Measurements from ENCODE around the gene ARL5B. TPM values are rescaled to one million over a fixed set of nuclear protein-coding genes. Genes with fewer than 3 reads are reported as not detected.
"Not testable (repeated sequence)": the region's sequence is repeated elsewhere in the genome, so short reads cannot be mapped to it uniquely, and the experiment has no call there.

Gene ARL5B
- total RNA-seq, 4 donors from 2014 or later = 9.1 to 24.0 (median 15.2) TPM

DNA sequence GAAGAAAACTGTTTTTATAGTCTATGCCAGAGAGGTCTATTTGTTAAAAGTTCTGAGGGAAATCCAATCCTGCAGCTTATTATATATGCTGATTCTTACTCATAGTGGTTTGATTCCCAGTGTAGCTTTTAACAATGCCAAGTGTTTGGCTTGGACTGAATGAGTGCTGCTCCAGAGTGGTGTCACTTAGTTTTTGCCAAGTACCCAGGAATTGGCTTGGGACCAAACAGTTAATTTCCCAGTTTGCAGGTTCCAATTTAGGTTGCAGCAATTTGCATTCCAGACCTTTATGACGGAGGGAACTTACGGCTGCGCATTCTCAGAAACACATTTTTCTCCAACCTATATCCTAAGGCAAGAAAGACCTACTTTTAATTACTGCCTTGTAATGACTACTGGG, 40.2 kb upstream of the ARL5B start:
- peaks cover 0 to 3% (median 0%) of the 10 kb centered on the region in 4 donors for H3K4me1 ChIP-seq
- H3K27ac ChIP-seq = no peak overlapping the region
- peaks cover 0 to 5% (median 0%) of the 10 kb centered on the region in 3 donors for H3K36me3 ChIP-seq
- H3K27me3 ChIP-seq = no peaks in the 10 kb centered on the region
- TF ChIP-seq, protein P1, sequence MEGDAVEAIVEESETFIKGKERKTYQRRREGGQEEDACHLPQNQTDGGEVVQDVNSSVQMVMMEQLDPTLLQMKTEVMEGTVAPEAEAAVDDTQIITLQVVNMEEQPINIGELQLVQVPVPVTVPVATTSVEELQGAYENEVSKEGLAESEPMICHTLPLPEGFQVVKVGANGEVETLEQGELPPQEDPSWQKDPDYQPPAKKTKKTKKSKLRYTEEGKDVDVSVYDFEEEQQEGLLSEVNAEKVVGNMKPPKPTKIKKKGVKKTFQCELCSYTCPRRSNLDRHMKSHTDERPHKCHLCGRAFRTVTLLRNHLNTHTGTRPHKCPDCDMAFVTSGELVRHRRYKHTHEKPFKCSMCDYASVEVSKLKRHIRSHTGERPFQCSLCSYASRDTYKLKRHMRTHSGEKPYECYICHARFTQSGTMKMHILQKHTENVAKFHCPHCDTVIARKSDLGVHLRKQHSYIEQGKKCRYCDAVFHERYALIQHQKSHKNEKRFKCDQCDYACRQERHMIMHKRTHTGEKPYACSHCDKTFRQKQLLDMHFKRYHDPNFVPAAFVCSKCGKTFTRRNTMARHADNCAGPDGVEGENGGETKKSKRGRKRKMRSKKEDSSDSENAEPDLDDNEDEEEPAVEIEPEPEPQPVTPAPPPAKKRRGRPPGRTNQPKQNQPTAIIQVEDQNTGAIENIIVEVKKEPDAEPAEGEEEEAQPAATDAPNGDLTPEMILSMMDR (IDR thresholded peaks at IDR 0.05) = no peak
- TF ChIP-seq POLR2A (IDR thresholded peaks at IDR 0.05) = no peak
- no peaks in the 10 kb centered on the region for H3K9me3 ChIP-seq
- no peak overlapping the region for H3K4me3 ChIP-seq
- DNase-seq = no peak

DNA sequence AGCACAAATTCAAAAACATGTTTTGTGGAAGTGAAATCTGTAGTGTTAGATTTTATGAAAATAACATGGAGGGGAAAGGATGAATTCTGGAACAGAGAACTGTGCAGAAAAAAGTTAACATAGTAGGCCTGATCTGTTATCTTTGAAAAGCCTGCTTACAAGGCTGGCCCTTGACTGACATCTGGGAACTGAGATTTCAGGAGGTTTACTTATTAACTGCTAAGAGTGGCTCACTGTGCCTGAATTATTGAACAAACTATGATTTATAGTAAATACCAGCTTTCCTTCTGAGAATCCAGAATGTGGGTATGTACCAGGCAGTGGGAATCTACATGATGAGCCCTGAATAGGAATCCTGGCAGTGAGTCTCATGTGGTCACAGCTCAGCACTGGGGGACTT, 38.4 kb upstream of the ARL5B start:
- peaks cover 0 to 3% (median 0%) of the 10 kb centered on the region in 4 donors for H3K4me1 ChIP-seq
- no peak overlapping the region for H3K4me3 ChIP-seq
- no peak overlapping the region for H3K27ac ChIP-seq
- no peaks in the 10 kb centered on the region for H3K9me3 ChIP-seq
- DNase-seq = no peak
- no peaks in the 10 kb centered on the region for H3K27me3 ChIP-seq
- TF ChIP-seq, protein P1 (IDR thresholded peaks at IDR 0.05) = no peak
- TF ChIP-seq POLR2A (IDR thresholded peaks at IDR 0.05) = no peak
- peaks cover 0 to 2% (median 0%) of the 10 kb centered on the region in 3 donors for H3K36me3 ChIP-seq

DNA sequence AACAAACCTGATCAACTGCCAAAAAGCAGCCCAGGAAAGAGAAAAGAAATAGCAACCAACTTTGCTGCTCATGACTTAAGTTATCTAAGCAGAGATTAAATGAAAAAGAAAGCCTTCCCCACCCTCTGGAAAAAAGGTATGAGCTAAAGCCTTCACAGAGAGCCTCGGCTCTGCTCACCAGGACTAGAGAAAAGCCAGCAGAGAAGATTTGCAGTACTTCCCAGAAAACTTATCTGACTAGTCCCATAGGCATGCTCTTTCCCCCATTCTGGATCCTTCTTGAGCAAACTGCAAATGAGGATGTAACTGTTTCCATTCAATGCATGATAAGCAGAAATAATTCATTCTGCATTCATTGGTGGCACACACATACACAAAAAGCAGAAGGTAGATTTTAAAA, 35.6 kb upstream of the ARL5B start:
- not testable (repeated sequence) for H3K27me3 ChIP-seq, H3K27ac ChIP-seq, DNase-seq, H3K4me3 ChIP-seq, H3K4me1 ChIP-seq, H3K36me3 ChIP-seq, H3K9me3 ChIP-seq

DNA sequence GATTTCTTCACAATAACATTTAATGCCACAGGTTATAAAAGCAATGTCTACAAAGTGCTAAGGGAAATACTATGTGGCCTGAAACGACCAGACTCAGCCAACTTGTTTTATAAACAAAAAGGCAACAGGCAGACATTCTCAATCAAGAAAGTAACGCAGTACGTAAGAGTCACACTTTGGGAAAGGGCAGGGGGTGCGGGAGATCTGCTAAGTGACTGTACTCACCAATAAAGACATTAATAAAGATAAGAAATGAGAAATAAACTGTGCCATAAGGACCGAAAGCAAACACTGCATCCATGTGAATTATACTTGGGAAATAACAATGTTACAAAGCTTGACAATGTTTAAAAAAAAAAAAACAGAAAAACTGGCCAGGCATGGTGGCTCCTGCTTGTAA, 33.3 kb upstream of the ARL5B start:
- TF ChIP-seq, protein P1 (IDR thresholded peaks at IDR 0.05) = no peak
- TF ChIP-seq POLR2A (IDR thresholded peaks at IDR 0.05) = no peak
- no peak overlapping the region for H3K4me3 ChIP-seq
- peaks cover 0 to 3% (median 0%) of the 10 kb centered on the region in 4 donors for H3K4me1 ChIP-seq
- no peak for DNase-seq
- H3K9me3 ChIP-seq = no peaks in the 10 kb centered on the region
- H3K27ac ChIP-seq = no peak overlapping the region
- H3K36me3 ChIP-seq = no peaks in the 10 kb centered on the region
- no peaks in the 10 kb centered on the region for H3K27me3 ChIP-seq

DNA sequence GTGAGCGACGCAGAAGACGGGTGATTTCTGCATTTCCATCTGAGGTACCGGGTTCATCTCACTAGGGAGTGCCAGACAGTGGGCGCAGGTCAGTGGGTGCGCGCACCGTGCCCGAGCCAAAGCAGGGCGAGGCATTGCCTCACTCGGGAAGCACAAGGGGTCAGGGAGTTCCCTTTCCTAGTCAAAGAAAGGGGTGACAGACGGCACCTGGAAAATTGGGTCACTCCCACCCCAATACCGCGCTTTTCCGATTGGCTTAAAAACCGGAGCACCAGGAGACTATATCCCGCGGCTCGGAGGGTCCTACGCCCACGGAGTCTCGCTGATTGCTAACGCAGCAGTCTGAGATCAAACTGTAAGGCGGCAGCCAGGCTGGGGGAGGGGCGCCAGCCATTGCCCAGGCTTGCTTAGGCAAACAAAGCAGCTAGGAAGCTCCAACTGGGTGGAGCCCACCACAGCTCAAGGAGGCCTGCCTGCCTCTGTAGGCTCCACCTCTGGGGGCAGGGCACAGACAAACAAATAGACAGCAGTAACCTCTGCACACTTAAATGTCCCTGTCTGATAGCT, 31.7 kb upstream of the ARL5B start:
- peak overlapping the region; percentile 46 to 75 (median 70) for H3K27ac ChIP-seq
- H3K4me3 ChIP-seq = peak overlapping the region; percentile 40 to 60 (median 49)
- H3K36me3 ChIP-seq, H3K4me1 ChIP-seq, H3K27me3 ChIP-seq, H3K9me3 ChIP-seq: not testable (repeated sequence)
- peak; percentile 31 to 89 (median 87) for DNase-seq
- TF ChIP-seq, protein P1 (IDR thresholded peaks at IDR 0.05) = peak in 1 of 6 experiments; percentile 19
- TF ChIP-seq POLR2A (IDR thresholded peaks at IDR 0.05) = peak; percentile 35 to 38

DNA sequence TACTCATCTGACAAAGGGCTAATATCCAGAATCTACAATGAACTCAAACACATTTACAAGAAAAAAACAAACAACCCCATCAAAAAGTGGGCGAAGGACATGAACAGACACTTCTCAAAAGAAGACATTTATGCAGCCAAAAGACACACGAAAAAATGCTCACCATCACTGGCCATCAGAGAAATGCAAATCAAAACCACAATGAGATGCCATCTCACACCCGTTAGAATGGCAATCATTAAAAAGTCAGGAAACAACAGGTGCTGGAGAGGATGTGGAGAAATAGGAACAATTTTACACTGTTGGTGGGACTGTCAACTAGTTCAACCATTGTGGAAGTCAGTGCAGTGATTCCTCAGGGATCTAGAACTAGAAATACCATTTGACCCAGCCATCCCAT, 26.7 kb upstream of the ARL5B start:
- DNase-seq, H3K4me3 ChIP-seq, H3K36me3 ChIP-seq, H3K9me3 ChIP-seq, H3K4me1 ChIP-seq, H3K27me3 ChIP-seq, H3K27ac ChIP-seq: not testable (repeated sequence)

DNA sequence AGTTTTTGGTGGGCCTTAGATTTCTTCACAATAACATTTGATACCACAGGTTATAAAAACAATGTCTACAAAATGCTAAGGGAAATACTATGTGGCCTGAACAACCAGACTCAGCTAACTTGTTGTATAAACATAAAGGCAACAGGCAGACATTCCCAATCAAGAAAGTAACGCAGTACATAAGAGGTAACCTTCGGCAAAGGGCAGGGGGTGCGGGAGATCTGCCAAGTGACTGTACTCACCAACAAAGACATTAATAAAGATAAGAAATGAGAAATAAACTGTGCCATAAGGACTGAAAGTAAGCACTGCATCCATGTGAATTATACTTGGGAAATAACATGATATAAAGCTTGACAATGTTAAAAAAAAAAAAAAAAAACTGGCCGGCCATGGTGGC, 23.2 kb upstream of the ARL5B start:
- no peaks in the 10 kb centered on the region for H3K27me3 ChIP-seq
- peak in 2 of 3 donors; percentile 64 to 72 for DNase-seq
- H3K9me3 ChIP-seq = no peaks in the 10 kb centered on the region
- H3K4me3 ChIP-seq = no peak overlapping the region
- TF ChIP-seq POLR2A (IDR thresholded peaks at IDR 0.05) = no peak
- TF ChIP-seq, protein P1 (IDR thresholded peaks at IDR 0.05) = no peak
- H3K36me3 ChIP-seq = no peaks in the 10 kb centered on the region
- H3K4me1 ChIP-seq = peaks cover 0 to 8% (median 0%) of the 10 kb centered on the region in 4 donors
- H3K27ac ChIP-seq = peak overlapping the region in 2 of 4 donors; percentile 46 to 62

DNA sequence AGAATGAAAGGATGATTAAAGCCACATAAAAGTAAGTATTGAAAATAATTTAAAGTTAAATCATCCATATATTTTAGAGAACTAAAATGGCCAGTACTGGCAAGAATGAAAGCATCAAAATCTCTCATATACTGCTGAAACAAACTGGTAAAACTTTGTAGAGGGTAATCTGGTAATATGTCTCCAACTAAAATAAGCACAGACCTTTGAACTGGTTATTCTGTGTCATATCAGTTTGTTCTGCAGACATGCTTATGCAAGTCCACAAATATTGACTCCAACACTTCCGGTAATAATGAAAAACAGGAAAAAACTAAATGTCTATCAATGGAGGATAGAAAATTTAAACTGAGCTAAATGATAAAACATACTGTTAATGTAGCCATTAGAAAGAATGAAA, 21.8 kb upstream of the ARL5B start:
- not testable (repeated sequence) for H3K36me3 ChIP-seq, DNase-seq, H3K4me3 ChIP-seq, H3K27me3 ChIP-seq, H3K4me1 ChIP-seq, H3K9me3 ChIP-seq
- peak overlapping the region in 3 of 4 donors; percentile 26 to 83 (median 62) for H3K27ac ChIP-seq

DNA sequence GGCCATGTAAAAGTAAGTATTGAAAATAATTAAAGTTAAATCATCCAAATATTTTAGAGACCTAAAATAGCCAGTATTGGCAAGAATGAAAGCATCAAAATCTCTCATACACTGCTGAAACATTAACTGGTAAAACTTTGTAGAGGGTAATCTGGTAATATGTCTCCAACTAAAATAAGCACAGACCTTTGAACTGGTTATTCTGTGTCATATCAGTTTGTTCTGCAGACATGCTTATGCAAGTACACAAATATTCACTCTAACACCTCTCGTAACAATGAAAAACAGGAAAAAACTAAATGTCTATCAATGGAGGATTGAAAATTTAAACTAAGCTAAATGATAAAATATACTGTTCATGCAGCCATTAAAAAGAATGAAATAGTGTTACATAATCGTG, 19.5 kb upstream of the ARL5B start:
- DNase-seq, H3K4me1 ChIP-seq, H3K36me3 ChIP-seq, H3K4me3 ChIP-seq, H3K9me3 ChIP-seq, H3K27me3 ChIP-seq: not testable (repeated sequence)
- H3K27ac ChIP-seq = peak overlapping the region in 1 of 4 donors; percentile 19

Data from Peyer's patch (tissue), 4 donors.